PC-3 (cell line): ENCODE results near the gene MOAP1.

Experiments
- CTCF ChIP-seq: fragments of 300-600 bp; sonication (generic); conservative IDR thresholded peaks from 2 replicates; pipeline ENCODE4 v1.5.1; 2017; ENCODE audit warnings: antibody characterized with exemption, low read depth, mild to moderate bottlenecking, low read length
- EZH2 ChIP-seq: fragments of 300-600 bp; sonication (generic); IDR thresholded peaks from one replicate; pipeline ENCODE4 v1.6.1; 2017; ENCODE audit warnings: antibody characterized with exemption, mild to moderate bottlenecking, low read length; ENCODE audit not compliant: unreplicated experiment

- TF ChIP-seq CTCF: no peak
- TF ChIP-seq EZH2: no peak
Observed at GRCh38 chr14:93142854-93143652, 41.6 kb downstream of the MOAP1 start.
